ENCODE measurements around the gene PPP1R15B.

DNA sequence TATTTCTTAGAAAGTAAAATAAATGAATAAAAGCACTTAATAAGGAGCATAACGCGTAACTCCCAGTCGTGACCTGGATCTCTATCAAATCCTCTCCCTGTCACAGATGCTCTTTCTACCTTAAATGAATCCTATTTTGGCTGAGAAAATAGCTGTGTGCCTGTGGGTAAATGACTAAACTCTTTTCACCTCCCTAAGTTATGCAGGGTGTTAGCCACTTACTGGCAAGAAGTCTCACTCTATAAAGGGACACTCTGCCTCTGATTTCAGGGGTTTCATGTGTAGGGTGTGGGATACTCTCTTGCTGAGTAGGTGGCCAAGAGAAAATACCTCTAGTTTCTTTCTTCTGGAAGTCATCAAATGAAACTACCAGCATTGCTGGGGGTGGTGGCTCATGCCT lies 24.3 kb upstream of the PPP1R15B start:
- TF ChIP-seq, protein P1, sequence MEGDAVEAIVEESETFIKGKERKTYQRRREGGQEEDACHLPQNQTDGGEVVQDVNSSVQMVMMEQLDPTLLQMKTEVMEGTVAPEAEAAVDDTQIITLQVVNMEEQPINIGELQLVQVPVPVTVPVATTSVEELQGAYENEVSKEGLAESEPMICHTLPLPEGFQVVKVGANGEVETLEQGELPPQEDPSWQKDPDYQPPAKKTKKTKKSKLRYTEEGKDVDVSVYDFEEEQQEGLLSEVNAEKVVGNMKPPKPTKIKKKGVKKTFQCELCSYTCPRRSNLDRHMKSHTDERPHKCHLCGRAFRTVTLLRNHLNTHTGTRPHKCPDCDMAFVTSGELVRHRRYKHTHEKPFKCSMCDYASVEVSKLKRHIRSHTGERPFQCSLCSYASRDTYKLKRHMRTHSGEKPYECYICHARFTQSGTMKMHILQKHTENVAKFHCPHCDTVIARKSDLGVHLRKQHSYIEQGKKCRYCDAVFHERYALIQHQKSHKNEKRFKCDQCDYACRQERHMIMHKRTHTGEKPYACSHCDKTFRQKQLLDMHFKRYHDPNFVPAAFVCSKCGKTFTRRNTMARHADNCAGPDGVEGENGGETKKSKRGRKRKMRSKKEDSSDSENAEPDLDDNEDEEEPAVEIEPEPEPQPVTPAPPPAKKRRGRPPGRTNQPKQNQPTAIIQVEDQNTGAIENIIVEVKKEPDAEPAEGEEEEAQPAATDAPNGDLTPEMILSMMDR (IDR thresholded peaks at IDR 0.05), result no peak
- TF ChIP-seq POLR2A (IDR thresholded peaks at IDR 0.05), result no peak
